Transverse colon (tissue), 4 donors: Measurements from ENCODE around the gene TMEM250. TPM values are rescaled to one million over a fixed set of nuclear protein-coding genes. Genes with fewer than 3 reads are reported as not detected.

Experiments
- DNase-seq: peaks from one replicate; pipeline ENCODE4 v3.0.0-alpha.2; 2019
- H3K27ac ChIP-seq, 4 donors: fragments of 200-600 bp; sonication (generic); 2 replicates each; pipeline ENCODE4 v1.5.1; 2016 to 2018; ENCODE audit warnings: inconsistent platforms in 4 of 4
- H3K27me3 ChIP-seq: fragments of 200-600 bp; sonication (generic); 2 replicates; pipeline ENCODE4 v1.5.1; 2017; ENCODE audit warnings: inconsistent platforms
- H3K36me3 ChIP-seq, 4 donors: fragments of 200-600 bp; sonication (generic); 2 replicates each; pipeline ENCODE4 v1.5.1; 2017 to 2019; ENCODE audit warnings: inconsistent platforms in 4 of 4
- H3K4me1 ChIP-seq, 4 donors: fragments of 200-600 bp; sonication (generic); 2 replicates each; pipeline ENCODE4 v1.5.1; 2017 to 2020; ENCODE audit warnings: inconsistent platforms in 4 of 4
- H3K4me3 ChIP-seq, 4 donors: fragments of 200-600 bp; sonication (generic); 1 replicate in 1 of 4; 2 replicates in 3 of 4; pipeline versions ENCODE4 v1.5.1 to v1.6.1; 2017 to 2019; ENCODE audit warnings: inconsistent platforms in 4 of 4
- H3K9me3 ChIP-seq, 2 donors: fragments of 200-600 bp; sonication (generic); 2 replicates each; pipeline ENCODE4 v1.5.1; 2017 to 2019; ENCODE audit warnings: inconsistent platforms in 2 of 2
- CTCF ChIP-seq, 5 experiments: fragments of 200-600 bp in 3 of 5; fragments of 450-650 bp in 2 of 5; sonication (generic) in 3 of 5; IDR thresholded peaks; 1 replicate in 2 of 5; 2 replicates in 3 of 5; pipeline ENCODE4 v1.5.1; 2016 to 2017; ENCODE audit warnings: antibody characterized with exemption in 5 of 5, inconsistent platforms in 3 of 5, mild to moderate bottlenecking in 2 of 5, moderate library complexity in 1 of 5
- EP300 ChIP-seq: sonication (generic); formaldehyde crosslinking; IDR thresholded peaks from one replicate; pipeline ENCODE4 v1.6.1; 2017; ENCODE audit warnings: antibody characterized with exemption, low read depth
- POLR2A ChIP-seq: fragments of 450-650 bp; IDR thresholded peaks from one replicate; pipeline ENCODE4 v1.6.1; 2016; ENCODE audit warnings: antibody characterized with exemption, mild to moderate bottlenecking, moderate library complexity
- POLR2AphosphoS5 ChIP-seq, 3 donors: sonication (generic); formaldehyde crosslinking; IDR thresholded peaks; one replicate each; pipeline ENCODE4 v1.6.1; 2016; ENCODE audit warnings: antibody characterized with exemption in 3 of 3
- whole genome bisulfite sequencing, 2 donors: methylation state at CpG; one replicate each; pipeline ENCODE4 v1.1.5; 2018; ENCODE audit warnings: low coverage in 1 of 2; 5-methylcytosine and 5-hydroxymethylcytosine counted together
- in situ Hi-C, 4 donors: fragments of 200-750 bp; cut with MboI; loops; one replicate each; pipeline versions ENCODE4 v1.15.0 to v1.15.1; 2017; ENCODE audit warnings: low sequenced_read_pairs in 3 of 4, low pct_ligation_motif_present in 1 of 4, low pct_unique_long_range_greater_than_20kb in 1 of 4
- intact Hi-C: fragments of 100-400 bp; cut with DNase I; formaldehyde crosslinking; loops from one replicate; pipeline ENCODE4 v1.15.1; 2023; ENCODE audit warnings: low total_unique reads
- total RNA-seq, 4 donors: library from RNA; depleted of rRNA; stranded (reverse); fragments of >200 nt; gene quantifications; one replicate each; pipeline ENCODE4 v1.1.0, GENCODE V29; 2016

TMEM250 gene, protein sequence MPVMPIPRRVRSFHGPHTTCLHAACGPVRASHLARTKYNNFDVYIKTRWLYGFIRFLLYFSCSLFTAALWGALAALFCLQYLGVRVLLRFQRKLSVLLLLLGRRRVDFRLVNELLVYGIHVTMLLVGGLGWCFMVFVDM
- 100 to 1,000 TPM in 2 of 4 donors, 10 to 100 TPM in 2; 50.3 to 187 (median 86.6) TPM for total RNA-seq

GRCh38 chr9:136118320-136119060 lies at the start of gene TMEM250:
Gene TMEM250 (minus strand): TSS chr9:136118875. CDS start chr9:136116900, 1,975 bp downstream.
- intact Hi-C loops: loop anchor here (1.0 kb wide), 1 partner anchor 127 kb away; no protein-coding TSS in a partner anchor

GRCh38 chr9:136163248-136163850 lies 44.7 kb upstream of the TMEM250 start:
- WGBS, 2 donors: 37 to 44% methylated on average over 1 of the region's 1 CpG
- DNase-seq: no peak
- peaks cover 9% of the 10 kb centered on the region for H3K27me3 ChIP-seq
- peaks cover 0 to 4% of the 10 kb centered on the region in 2 donors for H3K9me3 ChIP-seq
- no peak overlapping the region for H3K4me3 ChIP-seq
- intact Hi-C loops (loop anchor here (10.0 kb wide), 1 partner anchor 121 kb away; no protein-coding TSS in a partner anchor), in situ Hi-C loops (loop anchor here in 2 of 4 donors (10.0 kb wide), 2 partner anchors 111 to 121 kb away; no protein-coding TSS in a partner anchor)
- TF ChIP-seq POLR2A (no peak), CTCF (IDR thresholded peaks at IDR 0.05) (no peak), POLR2AphosphoS5 (IDR thresholded peaks at IDR 0.05) (no peak), EP300 (no peak)
- no peak overlapping the region for H3K27ac ChIP-seq
- H3K36me3 ChIP-seq: no peaks in the 10 kb centered on the region
- no peaks in the 10 kb centered on the region for H3K4me1 ChIP-seq

More at GRCh38 chr9:136118320-136119060, at the start of gene TMEM250:
- peaks cover 14 to 34% (median 29%) of the 10 kb centered on the region in 4 donors for H3K4me1 ChIP-seq
- H3K4me3 ChIP-seq: peak within 1 kb of the TSS; percentile 65 to 93 (median 90)
- no peaks in the 10 kb centered on the region for H3K9me3 ChIP-seq
- DNase-seq: peak; percentile 97
- in situ Hi-C loops: loop anchor here in 1 of 4 donors (25.0 kb wide), 1 partner anchor 256 kb away; no protein-coding TSS in a partner anchor
- H3K27ac ChIP-seq: peak within 1 kb of the TSS; percentile 94 to 98 (median 97)
- WGBS, 2 donors: 0% methylated on average over 47 of the region's 112 CpGs; no CpG with 5 or more reads in 1 of the 2 donors
- peaks cover 3% of the 10 kb centered on the region for H3K27me3 ChIP-seq
- TF ChIP-seq POLR2A (no peak), POLR2AphosphoS5 (IDR thresholded peaks at IDR 0.05) (peak; percentile 90 to 96 (median 93)), CTCF (IDR thresholded peaks at IDR 0.05) (peak in 1 of 5 experiments; percentile 3), EP300 (peak; percentile 19)
- no peaks in the 10 kb centered on the region for H3K36me3 ChIP-seq

DNA sequence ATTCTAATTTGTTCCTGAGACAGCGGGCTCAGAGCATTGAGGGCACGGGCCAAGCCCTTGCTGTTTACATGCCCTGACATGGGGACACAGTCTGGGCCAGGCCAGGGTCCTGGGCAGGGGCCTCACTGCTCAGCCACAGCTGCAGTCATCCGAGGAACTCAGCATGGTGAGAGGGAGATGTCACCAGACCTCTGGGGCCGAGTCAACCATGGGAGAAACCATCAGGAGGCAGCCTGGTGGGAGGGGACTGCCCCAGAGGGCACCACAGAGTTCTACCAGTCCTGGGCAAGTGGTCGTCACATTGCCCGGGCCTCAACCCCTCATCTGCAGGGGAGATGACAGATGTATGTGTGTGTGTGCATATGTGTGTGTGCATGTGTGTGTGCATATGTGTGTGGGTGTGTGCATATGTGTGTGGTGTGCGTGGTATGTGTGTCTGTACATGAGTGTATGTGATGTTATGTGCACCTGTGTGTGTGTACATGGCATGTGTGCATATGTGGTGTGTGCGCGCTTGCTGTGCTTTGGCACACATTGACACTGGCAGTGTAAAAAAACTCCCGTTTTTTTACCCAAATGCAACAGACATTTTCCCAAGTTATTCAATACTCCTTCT lies 42.4 kb upstream of the TMEM250 start:
- H3K27ac ChIP-seq: no peak overlapping the region
- peaks cover 0 to 4% of the 10 kb centered on the region in 2 donors for H3K9me3 ChIP-seq
- intact Hi-C loops (loop anchor here (10.0 kb wide), 1 partner anchor 124 kb away; no protein-coding TSS in a partner anchor), in situ Hi-C loops (loop anchor here in 2 of 4 donors (10.0 kb wide), 2 partner anchors 114 to 124 kb away; no protein-coding TSS in a partner anchor)
- H3K4me3 ChIP-seq: no peak overlapping the region
- no peaks in the 10 kb centered on the region for H3K36me3 ChIP-seq
- peaks cover 27% of the 10 kb centered on the region for H3K27me3 ChIP-seq
- 77% methylated on average over 8 of the region's 10 CpGs; no CpG with 5 or more reads in 1 of the 2 donors for WGBS, 2 donors
- TF ChIP-seq POLR2AphosphoS5 (IDR thresholded peaks at IDR 0.05) (no peak), POLR2A (no peak), CTCF (IDR thresholded peaks at IDR 0.05) (no peak), EP300 (no peak)
- H3K4me1 ChIP-seq: no peaks in the 10 kb centered on the region
- DNase-seq: no peak
